HEK293 (cell line): ENCODE data around the gene KDM4C.

Experiments used
- CTCF ChIA-PET: fragments of 350-600 bp; formaldehyde crosslinking; extraction: SDS; loops from one replicate; lab custom pipeline; 2021; ENCODE audit warnings: antibody characterized with exemption; lab: Yijun Ruan, JAX
- POLR2A ChIA-PET: fragments of 300-600 bp; formaldehyde crosslinking; extraction: SDS; loops from one replicate; lab custom pipeline; 2020; ENCODE audit warnings: antibody characterized with exemption, inconsistent platforms; lab: Yijun Ruan, JAX
- H3K27ac ChIP-seq: fragments of 200-500 bp; sonication (Bioruptor generic); 2 replicates; pipeline ENCODE4 v1.5.1; 2014; ENCODE audit warnings: low read depth, low read length, control low read depth, inconsistent platforms; ENCODE audit errors: extremely low read depth
- H3K36me3 ChIP-seq, 2 experiments: fragments of 200-500 bp in 1 of 2; sonication (Bioruptor generic) in 1 of 2; 1 replicate in 1 of 2; 2 replicates in 1 of 2; pipeline ENCODE4 v1.5.1; 2014 to 2017; ENCODE audit warnings: inconsistent platforms in 2 of 2, low read length in 2 of 2; ENCODE audit not compliant: control insufficient read depth in 2 of 2, insufficient read depth in 1 of 2
- H3K4me1 ChIP-seq: fragments of 200-500 bp; sonication (Bioruptor generic); 2 replicates; pipeline ENCODE4 v1.5.1; 2014; ENCODE audit warnings: mild to moderate bottlenecking, low read length, inconsistent platforms; ENCODE audit not compliant: control insufficient read depth, insufficient read depth
- H3K4me3 ChIP-seq: 2 replicates; pipeline ENCODE4 v1.5.1; 2011; ENCODE audit warnings: low read depth, mild to moderate bottlenecking, control low read depth, low read length, moderate library complexity
- H3K9me3 ChIP-seq: fragments of 200-500 bp; sonication (Bioruptor generic); 2 replicates; pipeline ENCODE4 v1.5.1; 2014; ENCODE audit warnings: low read depth, low read length, inconsistent platforms; ENCODE audit not compliant: control insufficient read depth, insufficient read depth
- BCL11A ChIP-seq: fragments of 450-650 bp; formaldehyde crosslinking; IDR thresholded peaks from 2 replicates; pipeline ENCODE4 v1.5.1; 2016; ENCODE audit warnings: low read depth, missing biosample characterization, missing genetic modification characterization
- HOXD13 ChIP-seq: sonication (generic); formaldehyde crosslinking; IDR thresholded peaks from 2 replicates; pipeline ENCODE4 v1.8.0; 2022; ENCODE audit warnings: missing genetic modification reagents, borderline replicate concordance
- SALL2 ChIP-seq: fragments of 450-650 bp; formaldehyde crosslinking; IDR thresholded peaks from 2 replicates; pipeline ENCODE4 v1.5.0; 2017; ENCODE audit warnings: missing biosample characterization, mild to moderate bottlenecking, missing genetic modification characterization, borderline replicate concordance
- ZEB2 ChIP-seq: fragments of 450-650 bp; formaldehyde crosslinking; IDR thresholded peaks from 2 replicates; pipeline ENCODE4 v1.5.1; 2016; ENCODE audit warnings: missing biosample characterization, missing genetic modification characterization
- ZFP41 ChIP-seq: fragments of 450-650 bp; formaldehyde crosslinking; IDR thresholded peaks from 2 replicates; pipeline ENCODE4 v1.5.1; 2016; ENCODE audit warnings: missing biosample characterization, missing genetic modification characterization, borderline replicate concordance
- ZNF157 ChIP-seq: fragments of 450-650 bp; formaldehyde crosslinking; IDR thresholded peaks from 2 replicates; pipeline ENCODE4 v1.5.1; 2016; ENCODE audit warnings: missing biosample characterization, missing genetic modification characterization
- ZNF214 ChIP-seq: fragments of 450-650 bp; formaldehyde crosslinking; IDR thresholded peaks from 2 replicates; pipeline ENCODE4 v1.5.1; 2017; ENCODE audit warnings: missing biosample characterization, mild to moderate bottlenecking, missing genetic modification characterization, borderline replicate concordance
- ZNF23 ChIP-seq: fragments of 450-650 bp; formaldehyde crosslinking; IDR thresholded peaks from 2 replicates; pipeline ENCODE4 v1.5.1; 2016; ENCODE audit warnings: missing biosample characterization, missing genetic modification characterization, borderline replicate concordance
- ZNF302 ChIP-seq: fragments of 450-650 bp; formaldehyde crosslinking; IDR thresholded peaks from 2 replicates; pipeline ENCODE4 v1.5.1; 2016; ENCODE audit warnings: missing biosample characterization, missing genetic modification characterization, low read depth
- ZNF354C ChIP-seq: fragments of 450-650 bp; formaldehyde crosslinking; IDR thresholded peaks from 2 replicates; pipeline ENCODE4 v1.5.1; 2016; ENCODE audit warnings: missing biosample characterization, missing genetic modification characterization, low read depth, borderline replicate concordance
- ZNF529 ChIP-seq: fragments of 450-650 bp; formaldehyde crosslinking; IDR thresholded peaks from 2 replicates; pipeline ENCODE4 v1.5.1; 2017; ENCODE audit warnings: missing genetic modification characterization, missing biosample characterization; ENCODE audit not compliant: insufficient replicate concordance
- ZNF555 ChIP-seq: fragments of 450-650 bp; formaldehyde crosslinking; conservative IDR thresholded peaks from 2 replicates; pipeline ENCODE4 v1.5.1; 2017; ENCODE audit warnings: missing biosample characterization, mild to moderate bottlenecking, missing genetic modification characterization, inconsistent platforms
- ZNF610 ChIP-seq: fragments of 450-650 bp; formaldehyde crosslinking; IDR thresholded peaks from 2 replicates; pipeline ENCODE4 v1.5.1; 2016; ENCODE audit warnings: missing biosample characterization, missing genetic modification characterization, borderline replicate concordance
- ZNF621 ChIP-seq: fragments of 450-650 bp; formaldehyde crosslinking; IDR thresholded peaks from 2 replicates; pipeline ENCODE4 v1.5.1; 2017; ENCODE audit warnings: missing biosample characterization, missing genetic modification characterization
- ZNF624 ChIP-seq: fragments of 450-650 bp; formaldehyde crosslinking; IDR thresholded peaks from 2 replicates; pipeline ENCODE4 v1.5.1; 2017; ENCODE audit warnings: missing biosample characterization, missing genetic modification characterization
- ZNF626 ChIP-seq: fragments of 450-650 bp; sonication (Bioruptor Pico); formaldehyde crosslinking; IDR thresholded peaks from 2 replicates; pipeline ENCODE4 v1.5.1; 2018; ENCODE audit warnings: missing biosample characterization, missing genetic modification characterization, inconsistent platforms
- ZNF701 ChIP-seq: fragments of 450-650 bp; formaldehyde crosslinking; IDR thresholded peaks from 2 replicates; pipeline ENCODE4 v1.5.1; 2016; ENCODE audit warnings: missing biosample characterization, missing genetic modification characterization
- ZNF776 ChIP-seq: fragments of 450-650 bp; formaldehyde crosslinking; IDR thresholded peaks from 2 replicates; pipeline ENCODE4 v1.5.0; 2017; ENCODE audit warnings: missing biosample characterization, missing genetic modification characterization, borderline replicate concordance
- ZNF843 ChIP-seq: fragments of 450-650 bp; formaldehyde crosslinking; IDR thresholded peaks from 2 replicates; pipeline ENCODE4 v1.5.1; 2016; ENCODE audit warnings: missing biosample characterization, missing genetic modification characterization
- ZSCAN30 ChIP-seq: fragments of 450-650 bp; IDR thresholded peaks from 2 replicates; pipeline ENCODE4 v1.5.1; 2018; ENCODE audit warnings: missing biosample characterization, mild to moderate bottlenecking, missing genetic modification characterization, moderate library complexity
- TF ChIP-seq, protein P1 (sequence below): fragments of 450-650 bp; formaldehyde crosslinking; IDR thresholded peaks from 2 replicates; pipeline ENCODE4; 2016; ENCODE audit warnings: missing biosample characterization, missing genetic modification characterization
- TF ChIP-seq, protein P2 (sequence below): fragments of 450-650 bp; formaldehyde crosslinking; IDR thresholded peaks from 2 replicates; pipeline ENCODE4 v1.5.1; 2016; ENCODE audit warnings: missing biosample characterization, missing genetic modification characterization
- TF ChIP-seq, protein P3 (sequence below): fragments of 450-650 bp; formaldehyde crosslinking; IDR thresholded peaks from 2 replicates; pipeline ENCODE4 v1.5.1; 2016; ENCODE audit warnings: missing biosample characterization, missing genetic modification characterization
- TF ChIP-seq, protein P4 (sequence below): fragments of 450-650 bp; formaldehyde crosslinking; IDR thresholded peaks from 2 replicates; pipeline ENCODE4 v1.5.1; 2016; ENCODE audit warnings: missing biosample characterization, missing genetic modification characterization

The KDM4C gene

DNA sequence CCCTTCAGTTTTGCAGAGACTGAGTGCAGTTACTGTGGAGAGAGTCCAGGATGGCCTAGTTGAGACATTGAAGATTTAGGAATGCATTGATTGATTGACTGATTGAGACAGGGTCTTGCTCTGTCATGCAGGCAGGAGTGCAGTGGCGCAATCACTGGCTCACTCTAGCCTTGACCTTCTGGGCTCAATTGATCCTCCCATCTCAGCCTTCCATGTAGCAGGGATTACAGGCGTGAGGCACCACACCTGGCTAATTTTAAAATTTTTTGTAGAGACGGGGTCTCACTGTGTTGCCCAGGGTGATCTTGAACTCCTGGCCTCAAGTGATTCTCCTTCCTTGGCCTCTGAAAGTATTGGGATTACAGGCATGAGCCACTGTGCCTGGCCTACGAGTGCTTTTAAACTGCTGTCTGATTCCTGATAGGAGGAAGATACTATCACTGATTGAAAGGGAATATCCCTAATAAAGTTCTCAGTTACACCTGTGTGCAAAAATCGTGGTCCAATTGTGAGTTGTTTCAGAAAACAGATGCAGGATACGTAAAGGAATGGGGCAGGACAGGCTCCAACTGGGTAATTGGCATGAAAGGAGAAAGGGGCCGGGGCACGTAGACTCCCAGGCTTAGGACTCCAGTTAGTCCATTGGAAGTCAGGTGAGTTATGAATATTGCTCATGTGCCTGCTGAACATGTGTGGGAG is 87.5 kb downstream of the KDM4C start:
- Histone ChIP-seq H3K9me3 (no peaks in the 10 kb centered on the region), H3K4me3 (no peak overlapping the region), H3K36me3 (peaks cover 0 to 6% of the 10 kb centered on the region in 2 experiments; a peak in 1 of 3 replicates), H3K27ac (no peak overlapping the region), H3K4me1 (no peaks in the 10 kb centered on the region)
- TF ChIP-seq ZNF776 (no peak), ZNF610 (tag by site-specific recombination) (no peak), SALL2 (tag by site-specific recombination) (no peak), ZNF626 (tag by site-specific recombination) (no peak), ZNF624 (tag by site-specific recombination) (no peak), ZNF157 (no peak), ZNF555 (tag by site-specific recombination) (no peak), HOXD13 (CRISPR knock-in tag) (no peak), ZNF354C (tag by site-specific recombination) (no peak), ZSCAN30 (tag by site-specific recombination) (no peak), BCL11A (no peak), ZNF701 (tag by site-specific recombination) (no peak), ZNF843 (tag by site-specific recombination) (no peak), ZNF214 (tag by site-specific recombination) (no peak), ZNF529 (tag by site-specific recombination) (no peak)
- ChIA-PET POLR2A (no interaction called here), CTCF (interaction anchor here (0.6 to 1.9 kb wide), 4 partner anchors 17 to 143 kb away, joined by 3 to 12 read pairs (median 8); no protein-coding TSS in a partner anchor)

DNA sequence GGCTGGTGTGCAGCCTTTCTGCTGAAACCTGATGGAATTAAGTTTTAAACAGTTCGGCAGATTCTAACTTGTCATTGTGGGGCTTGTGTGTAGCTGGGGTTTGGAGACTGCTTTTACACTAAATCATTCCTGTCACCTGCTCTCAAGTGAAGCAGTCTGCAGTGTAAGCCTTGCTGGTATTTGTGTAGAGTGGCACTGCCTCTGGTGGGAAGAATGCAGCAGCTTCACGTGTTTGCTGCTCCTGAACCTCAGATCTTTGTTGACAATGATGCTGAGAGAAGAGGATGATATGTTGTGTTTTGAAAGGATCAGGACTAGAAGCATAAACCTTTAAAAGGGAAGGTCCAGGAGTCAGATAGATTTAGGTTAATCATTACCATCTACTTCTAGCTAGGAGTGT is 88.1 kb downstream of the KDM4C start:
- H3K4me3 ChIP-seq, result no peak overlapping the region
- H3K27ac ChIP-seq, result no peak overlapping the region
- TF ChIP-seq, protein P1, sequence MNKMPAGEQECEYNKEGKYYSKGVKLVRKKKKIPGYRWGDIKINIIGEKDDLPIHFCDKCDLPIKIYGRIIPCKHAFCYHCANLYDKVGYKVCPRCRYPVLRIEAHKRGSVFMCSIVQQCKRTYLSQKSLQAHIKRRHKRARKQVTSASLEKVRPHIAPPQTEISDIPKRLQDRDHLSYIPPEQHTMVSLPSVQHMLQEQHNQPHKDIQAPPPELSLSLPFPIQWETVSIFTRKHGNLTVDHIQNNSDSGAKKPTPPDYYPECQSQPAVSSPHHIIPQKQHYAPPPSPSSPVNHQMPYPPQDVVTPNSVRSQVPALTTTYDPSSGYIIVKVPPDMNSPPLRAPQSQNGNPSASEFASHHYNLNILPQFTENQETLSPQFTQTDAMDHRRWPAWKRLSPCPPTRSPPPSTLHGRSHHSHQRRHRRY (tag by site-specific recombination), result no peak
- TF ChIP-seq, protein P2, sequence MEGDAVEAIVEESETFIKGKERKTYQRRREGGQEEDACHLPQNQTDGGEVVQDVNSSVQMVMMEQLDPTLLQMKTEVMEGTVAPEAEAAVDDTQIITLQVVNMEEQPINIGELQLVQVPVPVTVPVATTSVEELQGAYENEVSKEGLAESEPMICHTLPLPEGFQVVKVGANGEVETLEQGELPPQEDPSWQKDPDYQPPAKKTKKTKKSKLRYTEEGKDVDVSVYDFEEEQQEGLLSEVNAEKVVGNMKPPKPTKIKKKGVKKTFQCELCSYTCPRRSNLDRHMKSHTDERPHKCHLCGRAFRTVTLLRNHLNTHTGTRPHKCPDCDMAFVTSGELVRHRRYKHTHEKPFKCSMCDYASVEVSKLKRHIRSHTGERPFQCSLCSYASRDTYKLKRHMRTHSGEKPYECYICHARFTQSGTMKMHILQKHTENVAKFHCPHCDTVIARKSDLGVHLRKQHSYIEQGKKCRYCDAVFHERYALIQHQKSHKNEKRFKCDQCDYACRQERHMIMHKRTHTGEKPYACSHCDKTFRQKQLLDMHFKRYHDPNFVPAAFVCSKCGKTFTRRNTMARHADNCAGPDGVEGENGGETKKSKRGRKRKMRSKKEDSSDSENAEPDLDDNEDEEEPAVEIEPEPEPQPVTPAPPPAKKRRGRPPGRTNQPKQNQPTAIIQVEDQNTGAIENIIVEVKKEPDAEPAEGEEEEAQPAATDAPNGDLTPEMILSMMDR (tag by site-specific recombination), result 0 out of 2 replicates have a peak, but pooled peaks have one; percentile 23
- ChIA-PET POLR2A (no interaction called here), CTCF (interaction anchor here (0.6 to 1.8 kb wide), 5 partner anchors 9 to 143 kb away, joined by 3 to 12 read pairs (median 4); no protein-coding TSS in a partner anchor)
- H3K9me3 ChIP-seq, result no peaks in the 10 kb centered on the region
- H3K36me3 ChIP-seq, result peaks cover 0 to 6% of the 10 kb centered on the region in 2 experiments; a peak in 1 of 3 replicates
- H3K4me1 ChIP-seq, result no peaks in the 10 kb centered on the region

DNA sequence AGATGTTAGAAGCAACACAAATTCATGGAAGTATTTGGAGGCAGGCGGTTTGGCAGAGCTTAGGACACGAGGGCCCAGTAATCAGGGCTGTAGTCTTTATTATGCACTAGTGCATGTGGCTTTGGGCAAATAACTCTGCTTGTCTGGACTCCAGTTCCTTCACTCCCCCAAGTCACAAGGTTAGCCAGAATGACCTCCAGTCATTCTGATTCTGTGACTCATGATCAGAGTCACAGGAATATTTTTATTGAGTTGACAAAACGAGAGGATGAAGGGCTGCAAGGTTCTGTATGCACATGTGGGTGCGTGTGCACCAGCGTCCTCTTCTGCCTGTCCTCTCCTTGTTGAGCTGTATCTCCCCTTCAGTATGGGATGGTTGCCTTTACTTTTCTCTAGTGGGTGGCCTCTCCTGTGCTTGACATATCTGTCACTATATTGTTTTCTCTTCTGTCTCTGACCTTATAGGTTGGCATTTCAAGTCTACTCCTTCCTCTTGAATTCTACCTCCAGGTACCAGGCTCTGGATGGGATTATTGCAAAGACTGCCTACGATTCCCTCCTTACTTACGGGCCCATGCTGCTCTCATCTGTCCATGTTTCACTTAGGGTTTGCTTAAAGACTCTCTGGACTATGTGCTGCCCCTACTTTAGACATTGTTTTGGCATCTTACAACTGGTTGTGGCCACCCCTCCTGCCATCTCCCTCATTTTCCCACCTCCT is 94.6 kb downstream of the KDM4C start:
- Histone ChIP-seq H3K27ac (no peak overlapping the region), H3K4me1 (no peaks in the 10 kb centered on the region), H3K9me3 (no peaks in the 10 kb centered on the region), H3K4me3 (no peak overlapping the region), H3K36me3 (peaks cover 0 to 6% of the 10 kb centered on the region in 2 experiments; a peak in 1 of 3 replicates)
- ChIA-PET CTCF (interaction anchor here (0.7 kb wide), 1 partner anchor 1962 kb away, joined by 3 read pairs; no protein-coding TSS in a partner anchor), POLR2A (interaction anchor here (0.5 kb wide), 1 partner anchor 62 kb away, joined by 3 read pairs; no protein-coding TSS in a partner anchor)
- TF ChIP-seq ZNF302 (tag by site-specific recombination) (no peak), ZNF621 (tag by site-specific recombination) (no peak), ZNF23 (no peak), ZFP41 (tag by site-specific recombination) (no peak), ZEB2 (no peak)
- TF ChIP-seq, protein P3, sequence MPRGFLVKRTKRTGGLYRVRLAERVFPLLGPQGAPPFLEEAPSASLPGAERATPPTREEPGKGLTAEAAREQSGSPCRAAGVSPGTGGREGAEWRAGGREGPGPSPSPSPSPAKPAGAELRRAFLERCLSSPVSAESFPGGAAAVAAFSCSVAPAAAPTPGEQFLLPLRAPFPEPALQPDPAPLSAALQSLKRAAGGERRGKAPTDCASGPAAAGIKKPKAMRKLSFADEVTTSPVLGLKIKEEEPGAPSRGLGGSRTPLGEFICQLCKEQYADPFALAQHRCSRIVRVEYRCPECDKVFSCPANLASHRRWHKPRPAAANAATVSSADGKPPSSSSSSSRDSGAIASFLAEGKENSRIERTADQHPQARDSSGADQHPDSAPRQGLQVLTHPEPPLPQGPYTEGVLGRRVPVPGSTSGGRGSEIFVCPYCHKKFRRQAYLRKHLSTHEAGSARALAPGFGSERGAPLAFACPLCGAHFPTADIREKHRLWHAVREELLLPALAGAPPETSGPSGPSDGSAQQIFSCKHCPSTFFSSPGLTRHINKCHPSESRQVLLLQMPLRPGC (tag by site-specific recombination), result no peak
- TF ChIP-seq, protein P4, sequence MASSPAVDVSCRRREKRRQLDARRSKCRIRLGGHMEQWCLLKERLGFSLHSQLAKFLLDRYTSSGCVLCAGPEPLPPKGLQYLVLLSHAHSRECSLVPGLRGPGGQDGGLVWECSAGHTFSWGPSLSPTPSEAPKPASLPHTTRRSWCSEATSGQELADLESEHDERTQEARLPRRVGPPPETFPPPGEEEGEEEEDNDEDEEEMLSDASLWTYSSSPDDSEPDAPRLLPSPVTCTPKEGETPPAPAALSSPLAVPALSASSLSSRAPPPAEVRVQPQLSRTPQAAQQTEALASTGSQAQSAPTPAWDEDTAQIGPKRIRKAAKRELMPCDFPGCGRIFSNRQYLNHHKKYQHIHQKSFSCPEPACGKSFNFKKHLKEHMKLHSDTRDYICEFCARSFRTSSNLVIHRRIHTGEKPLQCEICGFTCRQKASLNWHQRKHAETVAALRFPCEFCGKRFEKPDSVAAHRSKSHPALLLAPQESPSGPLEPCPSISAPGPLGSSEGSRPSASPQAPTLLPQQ (tag by site-specific recombination), result no peak
